Cardiac fibroblast (primary cell): ENCODE data around the gene SLFN12L.

Experiments
- DNase-seq, 2 donors: peaks; one replicate each; pipeline versions ENCODE4 v3.0.0 to v3.0.0-alpha.2; 2010; ENCODE audit warnings: low read depth in 2 of 2
- H3K4me3 ChIP-seq, 2 donors: replicated peaks in 1 of 2; 1 replicate in 1 of 2; 2 replicates in 1 of 2; pipeline ENCODE4 v1.5.1; 2011; ENCODE audit warnings: low read depth in 2 of 2, low read length in 2 of 2, mild to moderate bottlenecking in 2 of 2, moderate library complexity in 1 of 2
- TF ChIP-seq, protein P1 (sequence below): IDR thresholded peaks from one replicate; pipeline ENCODE4 v1.5.1; 2011; ENCODE audit warnings: low read depth, mild to moderate bottlenecking, low read length, inconsistent platforms

The SLFN12L gene

GRCh38 chr17:35545150-35545549 is 7.7 kb upstream of the SLFN12L start:
- TF ChIP-seq, protein P1, sequence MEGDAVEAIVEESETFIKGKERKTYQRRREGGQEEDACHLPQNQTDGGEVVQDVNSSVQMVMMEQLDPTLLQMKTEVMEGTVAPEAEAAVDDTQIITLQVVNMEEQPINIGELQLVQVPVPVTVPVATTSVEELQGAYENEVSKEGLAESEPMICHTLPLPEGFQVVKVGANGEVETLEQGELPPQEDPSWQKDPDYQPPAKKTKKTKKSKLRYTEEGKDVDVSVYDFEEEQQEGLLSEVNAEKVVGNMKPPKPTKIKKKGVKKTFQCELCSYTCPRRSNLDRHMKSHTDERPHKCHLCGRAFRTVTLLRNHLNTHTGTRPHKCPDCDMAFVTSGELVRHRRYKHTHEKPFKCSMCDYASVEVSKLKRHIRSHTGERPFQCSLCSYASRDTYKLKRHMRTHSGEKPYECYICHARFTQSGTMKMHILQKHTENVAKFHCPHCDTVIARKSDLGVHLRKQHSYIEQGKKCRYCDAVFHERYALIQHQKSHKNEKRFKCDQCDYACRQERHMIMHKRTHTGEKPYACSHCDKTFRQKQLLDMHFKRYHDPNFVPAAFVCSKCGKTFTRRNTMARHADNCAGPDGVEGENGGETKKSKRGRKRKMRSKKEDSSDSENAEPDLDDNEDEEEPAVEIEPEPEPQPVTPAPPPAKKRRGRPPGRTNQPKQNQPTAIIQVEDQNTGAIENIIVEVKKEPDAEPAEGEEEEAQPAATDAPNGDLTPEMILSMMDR = no peak
- no peak for DNase-seq
- no peak overlapping the region for H3K4me3 ChIP-seq

GRCh38 chr17:35543856-35544255 is 6.4 kb upstream of the SLFN12L start:
- peak; percentile 13 to 15 for DNase-seq
- TF ChIP-seq, protein P1 = no peak
- H3K4me3 ChIP-seq = no peak overlapping the region

DNA sequence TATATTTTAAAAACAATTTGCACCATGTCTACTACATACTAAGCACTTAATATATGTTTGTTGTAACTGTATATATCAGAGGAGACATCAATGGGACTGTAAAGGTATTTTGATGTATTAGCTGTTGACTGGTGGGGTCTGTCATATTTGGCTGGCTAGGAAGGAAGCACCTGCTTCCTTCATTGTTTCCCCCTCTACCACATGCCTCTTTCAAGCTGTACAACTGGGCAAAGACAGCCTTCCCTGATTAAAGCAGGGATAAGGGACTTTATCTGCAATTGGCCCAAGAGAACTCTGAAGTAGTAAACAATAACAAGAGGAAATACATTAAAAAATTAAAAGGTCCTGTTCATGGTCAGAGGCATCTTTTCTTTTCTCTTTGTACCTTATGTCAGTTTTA is 5.5 kb upstream of the SLFN12L start:
- no peak for DNase-seq
- TF ChIP-seq, protein P1 = no peak
- no peak overlapping the region for H3K4me3 ChIP-seq

- TF ChIP-seq, protein P1 = no peak
- no peak overlapping the region for H3K4me3 ChIP-seq
- no peak for DNase-seq
Observed at GRCh38 chr17:35541434-35541833, 4.0 kb upstream of the SLFN12L start.

GRCh38 chr17:35540589-35541404 is 3.3 kb upstream of the SLFN12L start:
- H3K4me3 ChIP-seq = peak overlapping the region; percentile 5 to 20
- peak; percentile 50 to 68 for DNase-seq
- TF ChIP-seq, protein P1 = no peak

- TF ChIP-seq, protein P1 = no peak
- no peak for DNase-seq
- H3K4me3 ChIP-seq = no peak overlapping the region
Observed at GRCh38 chr17:35539659-35540026, 2.2 kb upstream of the SLFN12L start.
